KMS-11 (cell line): ENCODE measurements around the gene C2orf72.

Experiments used
- H2AFZ ChIP-seq: fragments of 200-600 bp; sonication (generic); 2 replicates; pipeline ENCODE4 v1.6.1; 2016; ENCODE audit warnings: antibody characterized with exemption, mixed run types, low read depth
- H3K27ac ChIP-seq: fragments of 200-600 bp; sonication (generic); 2 replicates; pipeline ENCODE4 v1.6.1; 2016; ENCODE audit warnings: mild to moderate bottlenecking, mixed run types
- H3K27me3 ChIP-seq: fragments of 200-600 bp; sonication (generic); 2 replicates; pipeline ENCODE4 v1.6.1; 2017; ENCODE audit warnings: mild to moderate bottlenecking, low read depth, mixed run types, moderate library complexity; ENCODE audit not compliant: insufficient read depth
- H3K36me3 ChIP-seq: fragments of 200-600 bp; sonication (generic); 2 replicates; pipeline ENCODE4 v1.6.1; 2017; ENCODE audit warnings: mild to moderate bottlenecking, mixed run types; ENCODE audit not compliant: insufficient read depth
- H3K4me1 ChIP-seq: fragments of 200-600 bp; sonication (generic); 2 replicates; pipeline ENCODE4 v1.6.1; 2016; ENCODE audit warnings: mild to moderate bottlenecking, low read depth, mixed run types; ENCODE audit not compliant: poor library complexity, severe bottlenecking
- H3K4me2 ChIP-seq: fragments of 200-600 bp; sonication (generic); 2 replicates; pipeline ENCODE4 v1.7.0; 2016; ENCODE audit warnings: mild to moderate bottlenecking, mixed run types
- H3K4me3 ChIP-seq: fragments of 200-600 bp; sonication (generic); IDR thresholded peaks from 2 replicates; pipeline ENCODE4 v1.6.1; 2017; ENCODE audit warnings: low read depth, low read length, mixed read lengths; ENCODE audit not compliant: insufficient read depth
- H3K79me2 ChIP-seq: fragments of 200-600 bp; sonication (generic); 2 replicates; pipeline ENCODE4 v1.6.1; 2016; ENCODE audit warnings: low read depth, mixed run types; ENCODE audit not compliant: insufficient read depth
- H3K9ac ChIP-seq: fragments of 200-600 bp; sonication (generic); 2 replicates; pipeline ENCODE4 v1.6.1; 2016; ENCODE audit warnings: mild to moderate bottlenecking, mixed run types
- H4K20me1 ChIP-seq: fragments of 200-600 bp; sonication (generic); 2 replicates; pipeline ENCODE4 v1.6.1; 2016; ENCODE audit warnings: mild to moderate bottlenecking, mixed run types; ENCODE audit not compliant: insufficient read depth
- CTCF ChIP-seq: fragments of 200-600 bp; sonication (generic); conservative IDR thresholded peaks from 2 replicates; pipeline ENCODE4 v1.6.1; 2017; ENCODE audit warnings: low read depth, mild to moderate bottlenecking, antibody characterized with exemption, low read length, moderate library complexity, mixed read lengths

Gene C2orf72

GRCh38 chr2:231013820-231014219 lies 23.5 kb upstream of the C2orf72 start:
- H3K4me1 ChIP-seq: no peaks in the 10 kb centered on the region
- no peaks in the 10 kb centered on the region; the same call in 1 of the 2 replicates for H3K27me3 ChIP-seq
- H2AFZ ChIP-seq: no peak overlapping the region
- TF ChIP-seq CTCF: no peak
- no peak overlapping the region for H3K27ac ChIP-seq
- H3K79me2 ChIP-seq: no peaks in the 10 kb centered on the region
- no peak overlapping the region for H3K9ac ChIP-seq
- no peak overlapping the region for H3K4me3 ChIP-seq
- no peaks in the 10 kb centered on the region for H4K20me1 ChIP-seq
- no peak overlapping the region for H3K4me2 ChIP-seq
- no peaks in the 10 kb centered on the region for H3K36me3 ChIP-seq

- TF ChIP-seq CTCF: no peak
- Histone ChIP-seq H3K27me3 (no peaks in the 10 kb centered on the region), H3K4me2 (no peak overlapping the region), H3K27ac (no peak overlapping the region), H3K79me2 (no peaks in the 10 kb centered on the region), H3K4me3 (no peak overlapping the region), H3K4me1 (no peaks in the 10 kb centered on the region), H3K9ac (no peak overlapping the region), H3K36me3 (no peaks in the 10 kb centered on the region), H4K20me1 (no peaks in the 10 kb centered on the region), H2AFZ (no peak overlapping the region)
Measured at GRCh38 chr2:231015478-231015877, 21.8 kb upstream of the C2orf72 start.

- Histone ChIP-seq H2AFZ (no peak overlapping the region), H3K27ac (no peak overlapping the region), H4K20me1 (no peaks in the 10 kb centered on the region), H3K79me2 (no peaks in the 10 kb centered on the region), H3K4me1 (no peaks in the 10 kb centered on the region), H3K4me2 (no peak overlapping the region), H3K4me3 (no peak overlapping the region), H3K9ac (no peak overlapping the region), H3K27me3 (no peaks in the 10 kb centered on the region), H3K36me3 (no peaks in the 10 kb centered on the region)
- TF ChIP-seq CTCF: no peak
Measured at GRCh38 chr2:231015926-231016325, 21.4 kb upstream of the C2orf72 start.

- H3K79me2 ChIP-seq: no peaks in the 10 kb centered on the region
- no peaks in the 10 kb centered on the region for H3K27me3 ChIP-seq
- H3K4me2 ChIP-seq: no peak overlapping the region
- no peak overlapping the region for H3K9ac ChIP-seq
- H3K4me3 ChIP-seq: no peak overlapping the region
- H3K27ac ChIP-seq: no peak overlapping the region
- no peak overlapping the region for H2AFZ ChIP-seq
- no peaks in the 10 kb centered on the region for H3K4me1 ChIP-seq
- TF ChIP-seq CTCF: no peak
- H3K36me3 ChIP-seq: no peaks in the 10 kb centered on the region
- no peaks in the 10 kb centered on the region for H4K20me1 ChIP-seq
Measured at GRCh38 chr2:231016566-231017230, 20.6 kb upstream of the C2orf72 start.
